ENCODE results near the gene ABCA13. TPM values are rescaled to one million over a fixed set of nuclear protein-coding genes. Genes with fewer than 3 reads are reported as not detected.

Gene ABCA13
- total and polyA plus RNA-seq, 2 donors from 2014 or later: 0.62 to 6.0 TPM

- FAIRE-seq: no peak
- intact Hi-C loops (cut with DNase I): no loop called here
- TF ChIP-seq CTCF (IDR thresholded peaks at IDR 0.05; ENCODE audit: borderline replicate concordance, extremely low read depth, insufficient read depth): no peak
Observed at GRCh38 chr7:48263311-48263650, 92.0 kb downstream of the ABCA13 start.

GRCh38 chr7:48269066-48269465 is 97.8 kb downstream of the ABCA13 start:
- Histone ChIP-seq H3K4me3 (ENCODE audit: low read length in 3 of 3) (no peak overlapping the region), H3K4me1 (ENCODE audit: control insufficient read depth in 2 of 3, insufficient read depth in 2 of 3, low read depth in 1 of 3, low read length in 3 of 3) (no peaks in the 10 kb centered on the region), H3K36me3 (ENCODE audit: control insufficient read depth in 2 of 3, insufficient read depth in 3 of 3, low read length in 3 of 3) (no peaks in the 10 kb centered on the region), H3K27me3 (ENCODE audit: control insufficient read depth, insufficient read depth, low read length) (no peaks in the 10 kb centered on the region), H3K27ac (ENCODE audit: low read depth in 2 of 2, low read length in 2 of 2) (no peak overlapping the region), H3K9ac (ENCODE audit: low read length in 3 of 3) (no peak overlapping the region), H3K9me3 (ENCODE audit: control insufficient read depth in 2 of 3, insufficient read depth in 1 of 3, low read length in 3 of 3) (no peaks in the 10 kb centered on the region)
- FAIRE-seq: no peak
- intact Hi-C loops (cut with DNase I): no loop called here
- no peak for DNase-seq
- TF ChIP-seq CTCF (IDR thresholded peaks at IDR 0.05; ENCODE audit: borderline replicate concordance, extremely low read depth, insufficient read depth): no peak

More at GRCh38 chr7:48263311-48263650, 92.0 kb downstream of the ABCA13 start:
- H3K27me3 ChIP-seq (ENCODE audit: control insufficient read depth, insufficient read depth, low read length): no peaks in the 10 kb centered on the region
- H3K36me3 ChIP-seq (ENCODE audit: control insufficient read depth in 2 of 3, insufficient read depth in 3 of 3, low read length in 3 of 3): no peaks in the 10 kb centered on the region
- no peak overlapping the region for H3K9ac ChIP-seq (ENCODE audit: low read length in 3 of 3)
- no peaks in the 10 kb centered on the region for H3K4me1 ChIP-seq (ENCODE audit: control insufficient read depth in 2 of 3, insufficient read depth in 2 of 3, low read depth in 1 of 3, low read length in 3 of 3)
- no peaks in the 10 kb centered on the region for H3K9me3 ChIP-seq (ENCODE audit: control insufficient read depth in 2 of 3, insufficient read depth in 1 of 3, low read length in 3 of 3)
- DNase-seq: no peak
- no peak overlapping the region for H3K27ac ChIP-seq (ENCODE audit: low read depth in 2 of 2, low read length in 2 of 2)
- H3K4me3 ChIP-seq (ENCODE audit: low read length in 3 of 3): no peak overlapping the region

GRCh38 chr7:48274662-48275061 is 103.4 kb downstream of the ABCA13 start:
- Histone ChIP-seq H3K9me3 (ENCODE audit: control insufficient read depth in 2 of 3, insufficient read depth in 1 of 3, low read length in 3 of 3) (no peaks in the 10 kb centered on the region), H3K4me3 (ENCODE audit: low read length in 3 of 3) (no peak overlapping the region), H3K4me1 (ENCODE audit: control insufficient read depth in 2 of 3, insufficient read depth in 2 of 3, low read depth in 1 of 3, low read length in 3 of 3) (no peaks in the 10 kb centered on the region), H3K9ac (ENCODE audit: low read length in 3 of 3) (no peak overlapping the region), H3K36me3 (ENCODE audit: control insufficient read depth in 2 of 3, insufficient read depth in 3 of 3, low read length in 3 of 3) (no peaks in the 10 kb centered on the region), H3K27me3 (ENCODE audit: control insufficient read depth, insufficient read depth, low read length) (no peaks in the 10 kb centered on the region), H3K27ac (ENCODE audit: low read depth in 2 of 2, low read length in 2 of 2) (no peak overlapping the region)
- intact Hi-C loops (cut with DNase I): no loop called here
- no peak for FAIRE-seq
- TF ChIP-seq CTCF (IDR thresholded peaks at IDR 0.05; ENCODE audit: borderline replicate concordance, extremely low read depth, insufficient read depth): no peak
- DNase-seq: no peak

- Histone ChIP-seq H3K27me3 (ENCODE audit: control insufficient read depth, insufficient read depth, low read length) (no peaks in the 10 kb centered on the region), H3K27ac (ENCODE audit: low read depth in 2 of 2, low read length in 2 of 2) (no peak overlapping the region), H3K9ac (ENCODE audit: low read length in 3 of 3) (no peak overlapping the region), H3K9me3 (ENCODE audit: control insufficient read depth in 2 of 3, insufficient read depth in 1 of 3, low read length in 3 of 3) (no peaks in the 10 kb centered on the region), H3K4me1 (ENCODE audit: control insufficient read depth in 2 of 3, insufficient read depth in 2 of 3, low read depth in 1 of 3, low read length in 3 of 3) (no peaks in the 10 kb centered on the region), H3K36me3 (ENCODE audit: control insufficient read depth in 2 of 3, insufficient read depth in 3 of 3, low read length in 3 of 3) (no peaks in the 10 kb centered on the region), H3K4me3 (ENCODE audit: low read length in 3 of 3) (no peak overlapping the region)
- intact Hi-C loops (cut with DNase I): no loop called here
- TF ChIP-seq CTCF (IDR thresholded peaks at IDR 0.05; ENCODE audit: borderline replicate concordance, extremely low read depth, insufficient read depth): no peak
- FAIRE-seq: no peak
- no peak for DNase-seq
Observed at GRCh38 chr7:48279420-48279819, 108.2 kb downstream of the ABCA13 start.
